ENCODE results near the gene ZNF521. TPM values are rescaled to one million over a fixed set of nuclear protein-coding genes. Genes with fewer than 3 reads are reported as not detected.

Gene ZNF521
- total RNA-seq, 1 experiment from 2014 or later: 0.04 TPM

DNA sequence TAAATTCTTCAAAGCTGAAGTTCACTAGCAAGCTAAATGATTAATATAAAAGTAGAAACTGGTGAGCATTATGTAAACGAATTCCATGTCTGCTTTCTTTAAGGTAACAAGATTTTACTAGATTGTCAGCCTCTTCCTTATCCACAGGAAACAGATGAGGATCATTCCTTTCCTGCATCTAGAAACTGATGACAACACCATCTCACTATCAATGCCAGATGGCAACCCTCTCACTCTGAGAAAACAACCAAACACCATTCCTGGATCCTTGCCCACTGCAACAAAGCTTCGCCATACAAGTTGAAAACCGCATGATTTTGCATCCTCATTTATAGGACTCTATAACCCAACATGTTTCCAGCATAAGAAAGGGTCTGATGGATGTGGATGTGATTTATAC, 122.9 kb downstream of the ZNF521 start:
- no peak overlapping the region for H2AFZ ChIP-seq (ENCODE audit: low read length)
- H3K4me3 ChIP-seq (ENCODE audit: low read length): no peak overlapping the region
- ChIA-PET CTCF (no interaction called here), POLR2A (ENCODE audit: unreplicated experiment) (interaction anchor here (0.6 kb wide), 1 partner anchor 60 kb away, joined by 6 read pairs; no protein-coding TSS in a partner anchor)
- DNase-seq: no peak
- H3K27ac ChIP-seq (ENCODE audit: low read length): no peak overlapping the region
- TF ChIP-seq EZH2 (IDR thresholded peaks at IDR 0.05; ENCODE audit: low read length, unreplicated experiment) (no peak), EZH2phosphoT487 (IDR thresholded peaks at IDR 0.05; ENCODE audit: borderline replicate concordance, low read length) (no peak), CTCF (conservative IDR thresholded peaks at IDR 0.05; ENCODE audit: low read depth, low read length) (no peak)
- H3F3A ChIP-seq (ENCODE audit: low read length, unreplicated experiment): no peaks in the 10 kb centered on the region
- intact Hi-C loops (cut with micrococcal nuclease): no loop called here
- H3K9me3 ChIP-seq (ENCODE audit: low read length): no peaks in the 10 kb centered on the region
- no peak for ATAC-seq
- H3K9me2 ChIP-seq (replicated peaks; ENCODE audit: low read length): no peaks in the 10 kb centered on the region
- H3K27me3 ChIP-seq (ENCODE audit: low read length): no peaks in the 10 kb centered on the region
- H3K4me2 ChIP-seq (ENCODE audit: low read length): no peak overlapping the region
- H3K79me2 ChIP-seq (ENCODE audit: low read length): no peaks in the 10 kb centered on the region
- peaks cover 13% of the 10 kb centered on the region for H3K4me1 ChIP-seq (ENCODE audit: insufficient read depth, low read length)
- H4K20me1 ChIP-seq (ENCODE audit: low read length): no peaks in the 10 kb centered on the region
- no peak overlapping the region for H3K9ac ChIP-seq (ENCODE audit: low read length)
- no TSS peak for BruUV-seq (replicated peaks)
- H3K36me3 ChIP-seq (ENCODE audit: low read depth, low read length): no peaks in the 10 kb centered on the region

GRCh38 chr18:25228410-25228809, 123.6 kb downstream of the ZNF521 start:
- CTCF ChIA-PET: no interaction called here
- ATAC-seq: no peak
- Histone ChIP-seq H3K4me2 (ENCODE audit: low read length) (no peak overlapping the region), H3K27me3 (ENCODE audit: low read length) (no peaks in the 10 kb centered on the region), H3K36me3 (ENCODE audit: low read depth, low read length) (no peaks in the 10 kb centered on the region), H3K9me2 (replicated peaks; ENCODE audit: low read length) (no peaks in the 10 kb centered on the region), H3K9me3 (ENCODE audit: low read length) (no peaks in the 10 kb centered on the region), H4K20me1 (ENCODE audit: low read length) (no peaks in the 10 kb centered on the region), H3K4me3 (ENCODE audit: low read length) (no peak overlapping the region), H3K27ac (ENCODE audit: low read length) (no peak overlapping the region), H3K79me2 (ENCODE audit: low read length) (no peaks in the 10 kb centered on the region), H3K4me1 (ENCODE audit: insufficient read depth, low read length) (peaks cover 13% of the 10 kb centered on the region), H3K9ac (ENCODE audit: low read length) (no peak overlapping the region), H2AFZ (ENCODE audit: low read length) (no peak overlapping the region), H3F3A (ENCODE audit: low read length, unreplicated experiment) (no peaks in the 10 kb centered on the region)
- POLR2A ChIA-PET (ENCODE audit: unreplicated experiment): no interaction called here
- intact Hi-C loops (cut with micrococcal nuclease): no loop called here
- TF ChIP-seq CTCF (conservative IDR thresholded peaks at IDR 0.05; ENCODE audit: low read depth, low read length) (no peak), EZH2phosphoT487 (IDR thresholded peaks at IDR 0.05; ENCODE audit: borderline replicate concordance, low read length) (no peak), EZH2 (IDR thresholded peaks at IDR 0.05; ENCODE audit: low read length, unreplicated experiment) (no peak)
- no peak for DNase-seq
- BruUV-seq (replicated peaks): no TSS peak

DNA sequence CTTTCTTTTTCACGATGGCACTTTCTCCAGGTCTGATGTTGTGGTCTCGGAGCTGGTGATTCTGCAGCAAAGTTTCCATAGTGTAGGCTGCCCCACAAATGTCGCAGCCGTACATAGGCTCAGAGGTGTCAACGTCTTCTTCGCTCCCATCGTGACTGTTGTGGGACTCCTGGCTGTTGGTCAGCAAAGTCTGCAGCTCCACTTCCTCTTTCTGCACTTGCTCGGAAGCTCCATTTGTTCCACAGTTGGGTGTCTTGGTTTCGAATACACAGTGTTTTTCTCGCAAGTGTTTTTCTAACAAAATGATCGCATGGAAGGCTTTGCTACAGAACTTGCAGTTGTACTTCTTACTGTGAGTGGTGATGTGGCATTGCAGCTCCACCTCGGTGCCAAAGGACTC, 126.8 kb downstream of the ZNF521 start:
- ATAC-seq (no peak), DNase-seq (no peak)
- Histone ChIP-seq H3K4me3 (ENCODE audit: low read length) (no peak overlapping the region), H3K9me2 (replicated peaks; ENCODE audit: low read length) (no peaks in the 10 kb centered on the region), H3K9me3 (ENCODE audit: low read length) (no peaks in the 10 kb centered on the region), H4K20me1 (ENCODE audit: low read length) (no peaks in the 10 kb centered on the region), H3K9ac (ENCODE audit: low read length) (no peak overlapping the region), H3K36me3 (ENCODE audit: low read depth, low read length) (no peaks in the 10 kb centered on the region), H2AFZ (ENCODE audit: low read length) (no peak overlapping the region), H3K4me2 (ENCODE audit: low read length) (no peak overlapping the region), H3K27ac (ENCODE audit: low read length) (no peak overlapping the region), H3K27me3 (ENCODE audit: low read length) (no peaks in the 10 kb centered on the region), H3K79me2 (ENCODE audit: low read length) (no peaks in the 10 kb centered on the region), H3F3A (ENCODE audit: low read length, unreplicated experiment) (no peaks in the 10 kb centered on the region), H3K4me1 (ENCODE audit: insufficient read depth, low read length) (no peaks in the 10 kb centered on the region)
- no TSS peak for BruUV-seq (replicated peaks)
- TF ChIP-seq EZH2 (IDR thresholded peaks at IDR 0.05; ENCODE audit: low read length, unreplicated experiment) (no peak), EZH2phosphoT487 (IDR thresholded peaks at IDR 0.05; ENCODE audit: borderline replicate concordance, low read length) (no peak), CTCF (conservative IDR thresholded peaks at IDR 0.05; ENCODE audit: low read depth, low read length) (no peak)
- POLR2A ChIA-PET (ENCODE audit: unreplicated experiment): no interaction called here
- CTCF ChIA-PET: no interaction called here
- intact Hi-C loops (cut with micrococcal nuclease): no loop called here
